Breast epithelium (tissue), 3 donors: ENCODE results near the gene NUDT21.

Source experiments
- POLR2A ChIP-seq: fragments of 450-650 bp; IDR thresholded peaks from one replicate; pipeline ENCODE4 v1.6.1; 2016; ENCODE audit warnings: antibody characterized with exemption, mild to moderate bottlenecking, moderate library complexity
- POLR2AphosphoS5 ChIP-seq, 3 donors: sonication (generic); formaldehyde crosslinking; IDR thresholded peaks; one replicate each; pipeline ENCODE4 v1.6.1; 2017; ENCODE audit warnings: antibody characterized with exemption in 3 of 3
- TF ChIP-seq, protein P1 (sequence below), 3 donors: fragments of 450-650 bp; IDR thresholded peaks; one replicate each; pipeline ENCODE4 v1.5.1; 2016 to 2017; ENCODE audit warnings: antibody characterized with exemption in 3 of 3, mild to moderate bottlenecking in 3 of 3, moderate library complexity in 3 of 3

DNA sequence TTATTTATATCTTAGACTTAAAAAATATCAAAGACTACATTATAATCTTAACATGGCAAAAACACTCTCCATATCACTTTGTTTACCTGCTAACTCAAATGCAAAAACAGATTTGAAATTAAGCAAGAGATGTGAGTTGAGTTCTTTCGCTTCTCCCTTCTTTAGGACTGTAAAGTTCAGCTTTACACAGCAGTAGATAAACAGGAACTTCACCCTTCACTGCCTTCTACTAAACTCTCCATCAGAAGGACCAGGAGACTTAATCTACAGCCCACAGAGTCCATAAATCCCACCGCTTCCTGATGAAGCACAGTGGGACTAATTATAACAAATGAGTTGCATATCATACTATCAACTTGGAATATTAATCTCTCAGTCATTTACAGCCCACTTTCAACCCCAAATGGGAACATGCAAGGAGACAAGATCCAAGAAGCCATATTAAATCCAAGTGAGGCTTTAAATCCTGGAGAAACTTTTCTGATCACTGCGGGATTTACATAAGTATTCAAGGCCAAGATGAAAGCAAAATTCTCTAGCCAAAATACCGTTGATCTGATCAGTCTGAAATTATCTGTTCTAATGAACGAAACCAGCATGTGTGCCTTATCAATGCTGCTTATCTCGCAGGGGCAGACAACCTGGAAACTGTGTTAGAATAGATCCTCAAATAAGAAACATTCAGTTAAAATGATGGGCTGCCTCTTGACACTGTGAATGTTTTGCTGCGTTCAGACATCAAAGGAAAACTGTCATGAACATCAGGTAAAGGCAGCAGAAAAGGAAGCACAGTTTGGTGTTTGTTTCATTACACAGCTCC is 27.3 kb downstream of the NUDT21 start:
- TF ChIP-seq, protein P1, sequence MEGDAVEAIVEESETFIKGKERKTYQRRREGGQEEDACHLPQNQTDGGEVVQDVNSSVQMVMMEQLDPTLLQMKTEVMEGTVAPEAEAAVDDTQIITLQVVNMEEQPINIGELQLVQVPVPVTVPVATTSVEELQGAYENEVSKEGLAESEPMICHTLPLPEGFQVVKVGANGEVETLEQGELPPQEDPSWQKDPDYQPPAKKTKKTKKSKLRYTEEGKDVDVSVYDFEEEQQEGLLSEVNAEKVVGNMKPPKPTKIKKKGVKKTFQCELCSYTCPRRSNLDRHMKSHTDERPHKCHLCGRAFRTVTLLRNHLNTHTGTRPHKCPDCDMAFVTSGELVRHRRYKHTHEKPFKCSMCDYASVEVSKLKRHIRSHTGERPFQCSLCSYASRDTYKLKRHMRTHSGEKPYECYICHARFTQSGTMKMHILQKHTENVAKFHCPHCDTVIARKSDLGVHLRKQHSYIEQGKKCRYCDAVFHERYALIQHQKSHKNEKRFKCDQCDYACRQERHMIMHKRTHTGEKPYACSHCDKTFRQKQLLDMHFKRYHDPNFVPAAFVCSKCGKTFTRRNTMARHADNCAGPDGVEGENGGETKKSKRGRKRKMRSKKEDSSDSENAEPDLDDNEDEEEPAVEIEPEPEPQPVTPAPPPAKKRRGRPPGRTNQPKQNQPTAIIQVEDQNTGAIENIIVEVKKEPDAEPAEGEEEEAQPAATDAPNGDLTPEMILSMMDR (IDR thresholded peaks at IDR 0.05): no peak
- no peak for TF ChIP-seq POLR2A
- no peak for TF ChIP-seq POLR2AphosphoS5 (IDR thresholded peaks at IDR 0.05)
